PFSK-1 (cell line): ENCODE measurements around the gene ALX4.

ENCODE experiments used
- POLR2AphosphoS5 ChIP-seq: IDR thresholded peaks from 2 replicates; pipeline ENCODE4 v1.6.1; 2012; ENCODE audit warnings: low read depth, mild to moderate bottlenecking, control low read depth, low read length, moderate library complexity
- REST ChIP-seq, 2 experiments: IDR thresholded peaks; 2 replicates each; pipeline versions ENCODE4 v1.6.1 to v1.8.0; 2011 to 2012; ENCODE audit warnings: low read depth in 2 of 2, low read length in 2 of 2, control low read depth in 1 of 2, inconsistent platforms in 1 of 2, mild to moderate bottlenecking in 1 of 2, moderate library complexity in 1 of 2; ENCODE audit not compliant: insufficient read depth in 1 of 2
- TAF1 ChIP-seq: IDR thresholded peaks from 2 replicates; pipeline ENCODE4 v1.6.1; 2012; ENCODE audit warnings: low read length, control low read depth, borderline replicate concordance; ENCODE audit not compliant: insufficient read depth

DNA sequence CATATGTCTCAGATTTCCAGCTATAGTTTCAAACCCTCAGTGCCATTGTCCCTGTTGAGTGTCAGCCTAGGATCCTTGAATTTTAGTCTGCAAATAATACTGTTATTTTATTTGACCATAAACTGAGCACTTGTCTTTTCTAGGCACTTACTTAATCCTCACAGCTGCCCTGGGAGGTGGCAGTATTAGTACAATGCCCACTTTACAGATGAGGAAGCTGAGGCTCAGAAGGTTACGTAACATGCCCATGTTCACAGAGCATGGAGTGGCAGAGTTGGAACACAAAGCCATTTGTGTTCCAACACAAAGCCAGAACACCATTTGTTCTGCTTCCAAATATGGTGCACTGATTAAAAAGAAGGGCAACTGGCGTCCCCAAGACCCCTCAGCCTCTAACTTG, 38.2 kb upstream of the ALX4 start:
- no peak for TF ChIP-seq TAF1
- no peak for TF ChIP-seq REST (IDR thresholded peaks at IDR 0.05; ENCODE audit: insufficient read depth in 1 of 2, low read depth in 2 of 2, low read length in 2 of 2)
- TF ChIP-seq POLR2AphosphoS5, result no peak
